CD4-positive, alpha-beta T cell treated with Interleukin-15 for 1 hour (primary cell): ENCODE measurements around the gene TBL2.
"Not testable (repeated sequence)": the region's sequence is repeated elsewhere in the genome, so short reads cannot be mapped to it uniquely, and the experiment has no call there.

ENCODE experiments used
- DNase-seq: peaks from one replicate; pipeline ENCODE4 v3.0.0-alpha.2; 2020

TBL2 gene, protein sequence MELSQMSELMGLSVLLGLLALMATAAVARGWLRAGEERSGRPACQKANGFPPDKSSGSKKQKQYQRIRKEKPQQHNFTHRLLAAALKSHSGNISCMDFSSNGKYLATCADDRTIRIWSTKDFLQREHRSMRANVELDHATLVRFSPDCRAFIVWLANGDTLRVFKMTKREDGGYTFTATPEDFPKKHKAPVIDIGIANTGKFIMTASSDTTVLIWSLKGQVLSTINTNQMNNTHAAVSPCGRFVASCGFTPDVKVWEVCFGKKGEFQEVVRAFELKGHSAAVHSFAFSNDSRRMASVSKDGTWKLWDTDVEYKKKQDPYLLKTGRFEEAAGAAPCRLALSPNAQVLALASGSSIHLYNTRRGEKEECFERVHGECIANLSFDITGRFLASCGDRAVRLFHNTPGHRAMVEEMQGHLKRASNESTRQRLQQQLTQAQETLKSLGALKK

GRCh38 chr7:73578342-73579128, at the start of gene TBL2:
Gene TBL2, minus strand, starts transcription at chr7:73578579. Its CDS starts 30 bp downstream, at chr7:73578549.
- DNase-seq, result peak; percentile 99

GRCh38 chr7:73626814-73627213, 48.4 kb upstream of the TBL2 start:
- no peak for DNase-seq

DNA sequence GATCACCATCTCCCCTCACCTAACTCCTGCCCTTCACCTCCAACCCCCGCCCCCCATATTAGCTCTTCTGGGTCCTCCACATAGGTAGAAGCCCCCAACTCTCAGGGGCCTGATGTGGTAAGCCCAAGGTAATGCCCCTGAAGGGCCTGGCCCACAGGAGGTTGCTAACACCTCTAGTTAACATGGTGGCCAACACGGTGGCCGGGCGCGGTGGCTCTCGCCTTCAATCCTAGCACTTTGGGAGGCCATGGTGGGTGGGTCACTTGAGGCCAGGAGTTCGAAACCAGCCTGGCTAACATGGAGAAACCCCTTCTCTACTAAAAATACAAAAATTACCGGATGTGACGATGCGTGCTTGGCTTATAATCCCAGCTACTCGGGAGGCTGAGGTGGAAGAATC, 46.9 kb upstream of the TBL2 start:
- no peak for DNase-seq

DNA sequence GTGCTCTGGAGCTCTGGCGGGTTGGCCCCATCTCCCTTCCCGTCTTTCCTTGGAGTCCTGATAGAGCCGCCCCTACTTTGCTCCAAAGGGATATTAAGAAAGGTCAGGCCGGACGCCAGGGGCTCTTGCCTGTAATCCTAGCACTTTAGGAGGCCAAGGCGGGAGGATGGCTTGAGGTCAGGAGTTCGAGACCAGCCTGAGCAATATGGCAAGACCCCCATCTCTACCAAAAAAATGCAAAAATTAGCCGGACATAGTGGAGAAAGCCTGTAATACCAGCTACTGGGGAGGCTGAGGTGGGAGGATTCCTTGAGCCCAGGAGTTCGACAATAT, 46.3 kb upstream of the TBL2 start:
- no peak for DNase-seq

DNA sequence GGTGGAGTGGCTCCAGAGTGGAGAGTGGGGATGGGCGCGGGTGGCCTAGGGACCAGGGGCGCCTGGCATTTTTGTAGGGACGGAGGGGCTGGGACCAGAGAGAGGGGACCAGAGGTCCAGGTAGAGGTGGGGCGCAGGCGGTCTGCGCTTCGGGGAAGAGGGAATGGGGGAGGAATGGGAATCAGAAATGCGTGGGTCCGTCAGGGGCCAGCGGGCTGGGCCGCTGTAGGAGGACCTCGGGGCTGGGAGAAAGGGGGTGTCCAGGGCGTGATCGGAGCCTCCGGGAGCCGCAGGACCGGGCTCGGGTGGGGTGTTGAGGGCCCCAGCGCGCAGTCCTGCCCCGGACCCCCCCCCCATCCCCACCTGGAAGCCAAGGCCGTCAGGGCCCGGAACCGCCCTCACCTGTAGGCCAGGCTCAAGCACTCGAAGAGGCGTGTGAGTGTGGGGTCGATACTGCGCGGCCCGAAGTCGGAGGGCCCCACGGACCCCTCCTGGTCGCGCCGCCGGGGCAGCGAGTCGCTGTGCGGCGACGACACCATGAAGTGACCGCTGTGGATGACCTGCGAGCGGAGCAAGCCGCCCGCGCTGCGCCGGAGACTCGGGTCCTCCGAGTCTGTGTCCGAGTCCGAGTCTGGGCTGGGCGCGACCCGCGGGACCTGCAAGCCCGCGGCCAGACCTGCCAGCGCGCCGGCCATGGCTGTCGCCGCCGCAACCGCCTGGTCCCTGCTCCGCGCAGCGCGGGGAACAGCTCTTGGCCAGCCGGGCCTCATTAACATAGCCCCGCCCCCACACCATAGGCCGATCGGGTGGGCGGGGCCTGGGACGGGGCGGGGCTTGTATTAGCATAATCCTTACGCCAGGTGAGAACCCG, 45.7 kb upstream of the TBL2 start, which contains the start of gene MLXIPL:
Gene MLXIPL (minus strand): TSS at position 725 of the 871 bp plus-strand sequence. CDS start 30 bp downstream, at position 695.
- DNase-seq, result peak; percentile 50

DNA sequence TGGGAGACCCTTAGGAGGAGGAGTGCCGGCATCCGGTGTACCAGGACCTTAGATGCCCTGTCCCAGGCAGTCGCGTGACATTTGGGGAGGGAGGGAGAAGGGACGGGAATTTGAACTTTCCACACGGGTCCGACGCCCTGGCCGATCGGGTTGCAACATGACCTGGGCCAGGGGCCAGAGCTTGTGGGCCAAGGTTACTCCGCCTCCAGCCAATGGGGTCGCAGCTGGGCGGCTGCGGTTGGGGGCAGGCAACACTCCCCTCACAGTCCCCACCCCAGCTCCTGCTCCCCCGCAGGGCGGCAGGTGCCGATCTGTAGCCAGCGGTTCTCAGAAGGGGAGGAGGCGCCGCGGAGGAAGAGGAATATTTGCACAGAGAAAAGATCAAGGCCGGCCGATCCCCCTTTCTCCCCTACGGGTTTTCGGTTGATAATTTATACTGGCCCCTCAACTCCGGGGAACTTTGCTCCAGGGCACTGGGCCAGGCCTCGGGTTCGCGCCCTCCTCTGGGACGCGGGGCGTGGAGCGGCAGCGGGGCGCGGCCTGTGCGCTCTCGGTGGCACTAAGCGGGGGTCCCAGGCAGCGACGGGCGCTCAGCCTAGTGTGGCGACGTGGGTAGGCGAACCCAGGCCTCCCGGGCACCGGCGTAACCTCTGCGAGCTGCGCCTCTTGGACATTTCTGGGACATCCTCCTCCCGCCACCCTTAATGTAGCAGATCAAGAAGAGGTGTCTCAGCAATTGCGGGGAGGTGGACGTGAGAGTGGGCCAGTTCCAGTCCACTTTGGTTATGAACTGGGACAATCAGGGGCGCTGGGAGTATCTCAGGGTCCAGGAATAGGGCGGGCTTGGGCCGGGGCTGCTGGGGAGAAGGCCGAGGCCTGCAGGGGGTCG, 44.8 kb upstream of the TBL2 start:
- no peak for DNase-seq

- no peak for DNase-seq
These were observed 44.1 kb upstream of the TBL2 start for GRCh38 chr7:73622527-73622908.

- DNase-seq, result no peak
These were observed 43.0 kb upstream of the TBL2 start for GRCh38 chr7:73621168-73622063.

DNA sequence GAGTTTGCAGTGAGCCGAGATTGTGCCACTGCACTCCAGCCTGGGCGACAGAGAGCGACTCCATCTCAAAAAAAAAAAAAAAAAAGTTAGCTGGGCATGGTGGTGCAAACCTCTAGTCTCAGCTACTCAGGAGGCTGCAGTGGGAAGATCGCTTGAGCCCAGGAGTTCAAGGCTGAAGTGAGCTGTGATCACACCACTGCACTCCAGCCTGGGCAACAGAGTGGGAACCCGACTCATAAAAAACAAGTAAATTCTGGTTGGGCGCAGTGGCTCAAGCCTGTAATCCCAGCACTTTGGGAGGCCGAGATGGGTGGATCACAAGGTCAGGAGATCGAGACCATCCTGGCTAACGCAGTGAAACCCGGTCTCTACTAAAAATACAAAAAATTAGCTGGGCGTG, 41.0 kb upstream of the TBL2 start:
- DNase-seq, result not testable (repeated sequence)

DNA sequence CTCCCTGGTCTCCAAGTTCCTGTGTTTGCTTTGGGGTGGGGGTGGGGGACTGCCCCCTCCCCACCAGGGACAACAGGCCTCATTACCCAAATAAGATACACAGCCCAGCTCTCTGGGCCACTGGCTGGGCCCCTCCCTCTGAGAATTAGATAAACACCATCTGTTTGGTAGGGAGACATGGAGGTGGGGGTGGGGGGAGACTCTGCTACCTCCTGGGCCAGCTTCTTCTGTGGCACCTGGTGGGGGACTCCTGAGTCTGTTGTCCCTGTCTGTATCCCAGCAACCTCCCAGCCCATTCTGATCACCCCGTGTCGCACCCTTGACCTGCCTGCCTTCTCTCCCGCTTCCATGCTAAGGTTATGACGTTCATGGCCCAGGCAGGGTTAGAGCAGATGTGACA, 40.2 kb upstream of the TBL2 start:
- no peak for DNase-seq

DNA sequence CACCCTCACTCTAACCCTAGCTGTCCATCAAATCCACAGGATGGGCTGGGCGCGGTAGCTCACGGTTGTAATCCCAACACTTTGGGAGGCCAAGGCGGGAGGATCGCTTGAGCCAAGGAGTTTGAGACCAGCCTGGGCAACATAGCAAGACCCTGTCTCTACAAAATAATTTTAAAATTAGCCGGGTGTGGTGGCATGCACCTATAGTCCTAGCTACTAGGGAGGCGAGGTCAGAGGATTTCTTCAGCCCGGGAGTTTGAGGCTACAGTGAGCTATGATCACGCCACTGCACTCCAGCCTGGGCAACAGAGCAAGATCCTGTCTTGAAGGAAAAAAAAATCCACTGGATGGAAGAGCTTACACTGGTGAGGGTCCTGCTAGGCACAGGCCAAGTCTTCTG, 39.1 kb upstream of the TBL2 start:
- not testable (repeated sequence) for DNase-seq

GRCh38 chr7:73615886-73616285, 37.5 kb upstream of the TBL2 start:
- DNase-seq, result no peak

DNA sequence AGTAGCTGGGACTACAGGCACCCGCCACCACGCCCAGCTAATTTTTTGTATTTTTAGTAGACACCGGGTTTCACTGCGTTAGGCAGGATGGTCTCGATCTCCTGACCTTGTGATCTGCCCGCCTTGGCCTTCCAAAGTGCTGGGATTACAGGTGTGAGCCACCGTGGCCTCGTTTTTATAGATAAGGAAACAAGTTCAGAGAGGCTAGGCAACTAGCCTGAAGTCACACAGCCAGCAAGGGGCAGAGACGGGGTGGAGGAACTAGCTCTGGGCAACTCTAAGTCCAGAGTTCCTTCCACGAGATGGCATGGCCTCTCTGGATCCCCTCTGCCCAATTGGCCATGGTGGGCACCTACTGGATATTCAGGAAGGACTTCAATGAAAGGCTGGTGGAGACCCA, 36.6 kb upstream of the TBL2 start:
- not testable (repeated sequence) for DNase-seq

DNA sequence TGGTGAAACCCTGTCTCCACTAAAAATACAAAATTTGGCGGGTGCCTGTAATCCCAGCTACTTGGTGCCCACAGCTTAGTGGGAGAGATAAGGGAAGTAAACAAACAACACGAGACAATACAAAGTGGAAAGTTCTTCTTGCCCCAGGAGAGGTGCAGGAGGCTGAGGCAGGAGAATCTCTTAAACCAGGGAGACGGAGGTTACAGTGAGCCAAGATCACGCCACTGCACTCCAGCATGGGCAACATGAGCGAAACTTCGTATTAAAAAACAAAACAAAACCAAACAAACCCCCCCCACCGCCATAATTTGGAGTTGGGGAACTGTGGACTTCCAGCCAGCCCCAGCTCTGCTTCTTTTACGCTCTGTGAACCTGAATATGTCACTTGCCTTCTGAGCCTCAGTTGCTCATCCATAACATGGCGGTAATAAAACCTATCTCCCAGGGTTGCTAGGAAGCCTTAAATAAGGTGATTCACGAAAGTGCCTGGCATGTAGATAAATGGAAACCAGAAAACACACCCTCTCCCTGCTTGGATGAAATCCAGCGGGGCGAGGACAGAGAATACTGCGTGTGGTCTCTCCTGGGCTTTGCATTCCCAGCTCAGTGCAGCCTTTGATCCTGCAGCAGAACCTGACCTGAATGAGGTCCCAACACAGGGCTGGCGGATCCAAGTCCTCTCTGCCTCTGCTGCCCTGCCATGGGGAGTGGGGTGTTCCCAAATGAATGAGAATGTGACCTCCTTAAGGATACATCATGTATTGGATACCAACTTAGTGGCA, 35.8 kb upstream of the TBL2 start:
- no peak for DNase-seq

DNA sequence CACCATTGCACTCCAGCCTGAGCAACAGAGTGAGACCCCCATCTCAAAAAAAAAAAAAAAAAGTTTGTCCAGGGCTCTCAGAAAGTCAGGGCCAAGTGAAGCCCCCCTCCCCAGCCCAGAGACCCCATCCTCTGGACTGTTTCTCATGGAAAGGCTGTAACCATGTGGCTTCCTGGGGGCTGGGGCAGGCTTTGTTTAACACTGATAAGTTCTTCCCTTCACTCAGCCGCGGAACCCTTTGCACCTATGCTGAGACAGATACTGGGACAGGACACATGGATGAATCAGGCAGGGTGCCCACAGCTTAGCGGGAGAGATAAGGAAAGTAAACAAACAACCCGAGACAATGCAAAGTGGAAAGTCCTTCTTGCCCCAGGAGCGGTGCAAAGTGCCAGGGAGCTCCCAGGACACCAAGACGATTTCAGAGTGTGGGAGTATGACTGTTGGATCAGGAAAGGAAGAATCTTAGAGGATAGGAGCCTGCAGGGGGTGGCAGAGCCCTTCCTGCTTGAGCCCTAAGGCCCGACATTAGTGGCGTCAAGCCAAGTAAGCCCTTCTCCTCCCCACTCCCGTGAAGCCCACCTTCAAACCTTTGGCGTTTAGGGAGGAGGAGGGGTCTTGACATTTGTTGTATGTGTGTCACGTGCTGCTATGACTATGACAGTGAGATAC, 34.4 kb upstream of the TBL2 start:
- no peak for DNase-seq

DNA sequence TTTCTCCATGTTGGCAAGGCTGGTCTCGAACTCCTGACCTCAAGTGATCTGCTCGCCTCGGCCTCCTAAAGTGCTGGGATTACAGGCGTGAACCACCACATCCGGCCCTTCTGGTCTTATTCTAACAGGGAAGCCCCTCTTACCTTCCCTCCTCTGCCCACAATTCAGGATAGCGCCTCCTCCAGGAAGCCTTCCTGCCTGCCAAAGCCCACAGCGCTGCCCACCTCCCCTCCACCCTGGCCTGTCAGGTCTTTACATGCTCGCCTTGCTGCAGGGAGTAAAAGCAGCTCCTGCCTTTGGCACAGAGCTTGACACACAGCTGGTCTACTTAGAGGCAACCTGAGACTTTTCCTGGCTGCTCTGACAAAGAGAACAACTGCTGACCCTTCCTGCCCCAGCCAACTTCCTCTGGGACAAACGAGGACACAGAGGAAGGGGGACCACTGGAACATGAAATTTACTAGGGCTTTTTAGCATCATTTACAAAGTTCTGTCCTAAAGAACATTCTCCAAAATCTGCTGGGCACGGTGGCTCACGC, 32.7 kb upstream of the TBL2 start:
- DNase-seq, result no peak

- DNase-seq, result no peak
These were observed 31.7 kb upstream of the TBL2 start for GRCh38 chr7:73610105-73610504.

GRCh38 chr7:73607692-73607983, 29.3 kb upstream of the TBL2 start:
- not testable (repeated sequence) for DNase-seq
